HG03196 (cell line): Measurements from ENCODE around the gene SENP7.
"Not testable (repeated sequence)": the region's sequence is repeated elsewhere in the genome, so short reads cannot be mapped to it uniquely, and the experiment has no call there.

Experiments used
- ATAC-seq: cut with Tn5 transposase; IDR thresholded peaks from one replicate; pipeline ENCODE4 v1.9.1; 2021; ENCODE audit not compliant: unreplicated experiment

SENP7 gene

GRCh38 chr3:101333883-101334282, 179.1 kb downstream of the SENP7 start:
- no peak for ATAC-seq

- no peak for ATAC-seq
Measured at GRCh38 chr3:101329016-101329673, 183.9 kb downstream of the SENP7 start.

- ATAC-seq: no peak
Measured at GRCh38 chr3:101325393-101326134, 187.4 kb downstream of the SENP7 start.

- ATAC-seq: no peak
Measured at GRCh38 chr3:101320475-101320874, 192.5 kb downstream of the SENP7 start, which contains the start of gene IMPG2. Gene IMPG2, minus strand, starts transcription at chr3:101320575. Its CDS starts 203 bp downstream, at chr3:101320372.

GRCh38 chr3:101319531-101319930, 193.5 kb downstream of the SENP7 start:
- no peak for ATAC-seq

- ATAC-seq: no peak
Measured at GRCh38 chr3:101312545-101312944, 200.5 kb downstream of the SENP7 start.

GRCh38 chr3:101311676-101312075, 201.3 kb downstream of the SENP7 start:
- no peak for ATAC-seq

- ATAC-seq: no peak
Measured at GRCh38 chr3:101310978-101311375, 202.0 kb downstream of the SENP7 start.

- not testable (repeated sequence) for ATAC-seq
Measured at GRCh38 chr3:101308147-101308772, 204.8 kb downstream of the SENP7 start.

- no peak for ATAC-seq
Measured at GRCh38 chr3:101303836-101304235, 209.2 kb downstream of the SENP7 start.

- no peak for ATAC-seq
Measured at GRCh38 chr3:101303089-101303731, 209.8 kb downstream of the SENP7 start.

GRCh38 chr3:101300073-101300472, 212.9 kb downstream of the SENP7 start:
- ATAC-seq: no peak

- no peak for ATAC-seq
Measured at GRCh38 chr3:101292027-101292426, 221.0 kb downstream of the SENP7 start.

- ATAC-seq: no peak
Measured at GRCh38 chr3:101288294-101288693, 224.7 kb downstream of the SENP7 start.

GRCh38 chr3:101284757-101285156, 228.3 kb downstream of the SENP7 start:
- ATAC-seq: no peak

GRCh38 chr3:101281521-101282030, 231.4 kb downstream of the SENP7 start:
- no peak for ATAC-seq

GRCh38 chr3:101279765-101280385, 233.1 kb downstream of the SENP7 start:
- no peak for ATAC-seq

- no peak for ATAC-seq
Measured at GRCh38 chr3:101279162-101279561, 233.8 kb downstream of the SENP7 start.

GRCh38 chr3:101278727-101279126, 234.3 kb downstream of the SENP7 start:
- no peak for ATAC-seq
